ENCODE data around the gene NMNAT2.
"Not testable (repeated sequence)": the region's sequence is repeated elsewhere in the genome, so short reads cannot be mapped to it uniquely, and the experiment has no call there.

Gene NMNAT2

GRCh38 chr1:183418696-183419095 lies 516 bp upstream of the NMNAT2 start:
- no peak for DNase-seq

DNA sequence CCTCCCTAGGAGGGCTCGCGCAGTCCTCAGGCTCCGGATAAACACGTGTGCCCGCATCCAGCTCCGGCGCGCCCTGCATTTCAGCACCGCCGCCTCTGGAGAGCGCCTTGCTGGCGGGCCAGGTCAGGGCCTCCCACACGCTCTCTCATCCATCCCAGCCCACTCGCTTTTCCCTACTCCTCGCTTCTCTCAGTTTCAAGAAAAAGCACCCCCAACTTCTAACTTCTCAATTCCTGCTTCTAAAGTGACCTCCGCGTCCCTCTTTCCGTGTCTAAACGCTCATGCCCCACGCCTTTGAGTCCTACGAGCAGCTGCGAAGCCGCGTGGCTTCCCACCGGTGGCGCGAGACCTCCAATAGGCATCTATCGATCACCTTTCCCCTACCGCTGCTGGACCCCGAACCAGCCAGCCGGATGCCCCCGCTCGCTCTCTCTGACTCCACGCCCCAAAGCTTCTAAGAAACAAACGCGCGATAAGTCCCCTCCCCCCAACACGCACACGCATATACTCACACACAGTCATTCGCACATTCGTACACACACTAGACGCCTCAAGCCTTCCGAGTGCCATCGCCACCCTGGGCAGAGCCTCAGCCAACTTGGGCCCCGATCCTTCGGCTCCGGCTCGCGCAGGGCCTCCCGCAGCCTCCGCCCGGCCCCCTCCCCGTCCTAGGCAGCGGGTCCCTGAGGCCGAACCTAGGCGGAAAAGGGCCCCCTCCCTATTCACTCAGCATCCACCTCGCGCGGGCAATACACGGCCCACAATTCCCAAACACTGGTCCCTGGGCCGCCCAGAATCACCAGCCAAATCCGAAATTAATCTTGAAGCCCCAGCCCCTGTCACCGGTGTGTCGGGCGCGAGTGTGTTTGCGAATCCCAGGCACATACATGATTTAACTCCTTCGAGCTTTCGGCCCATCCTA lies 1.1 kb downstream of the NMNAT2 start:
- peak in 38 of 56 donors; percentile 1 to 62 (median 22) for DNase-seq

DNA sequence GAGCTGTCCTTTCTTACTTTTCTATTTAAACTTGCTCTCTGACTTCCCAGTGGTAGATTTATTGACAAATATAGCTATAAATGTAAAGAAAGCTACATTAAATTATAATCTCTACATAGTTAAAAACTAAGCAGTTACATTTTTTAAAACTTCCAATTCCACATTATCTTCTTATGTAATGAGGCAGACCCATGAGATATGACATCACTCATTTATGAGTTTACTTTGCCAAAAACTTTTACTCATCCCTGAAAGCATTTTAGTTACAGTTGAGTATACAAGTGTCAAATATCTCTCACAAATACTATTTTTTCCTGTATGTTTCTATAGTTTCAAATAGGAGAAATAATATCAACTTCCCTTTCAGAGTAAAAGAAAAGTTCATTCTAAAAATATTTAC lies 3.8 kb downstream of the NMNAT2 start:
- DNase-seq: no peak

DNA sequence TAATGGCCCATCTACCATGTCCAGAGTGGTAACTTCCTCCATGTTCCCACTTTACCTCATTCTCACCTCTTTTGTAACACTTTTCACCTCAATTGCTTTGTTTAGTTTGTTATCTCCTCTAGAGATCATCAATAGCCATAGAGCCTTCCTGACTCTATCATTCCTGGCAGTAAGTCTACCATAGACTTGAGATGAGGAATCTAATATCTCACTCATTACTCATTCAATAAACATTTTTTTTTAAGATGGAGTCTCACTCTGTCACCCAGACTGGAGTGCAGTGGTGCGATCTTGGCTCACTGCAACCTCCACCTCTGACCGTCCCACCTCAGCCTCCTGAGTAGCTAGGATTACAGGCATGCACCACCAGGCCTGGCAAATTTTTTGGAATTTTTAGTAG lies 7.1 kb downstream of the NMNAT2 start:
- no peak for DNase-seq

- no peak for DNase-seq
These were observed 10.2 kb downstream of the NMNAT2 start for GRCh38 chr1:183407961-183408360.

GRCh38 chr1:183407474-183407873 lies 10.7 kb downstream of the NMNAT2 start:
- DNase-seq: no peak

DNA sequence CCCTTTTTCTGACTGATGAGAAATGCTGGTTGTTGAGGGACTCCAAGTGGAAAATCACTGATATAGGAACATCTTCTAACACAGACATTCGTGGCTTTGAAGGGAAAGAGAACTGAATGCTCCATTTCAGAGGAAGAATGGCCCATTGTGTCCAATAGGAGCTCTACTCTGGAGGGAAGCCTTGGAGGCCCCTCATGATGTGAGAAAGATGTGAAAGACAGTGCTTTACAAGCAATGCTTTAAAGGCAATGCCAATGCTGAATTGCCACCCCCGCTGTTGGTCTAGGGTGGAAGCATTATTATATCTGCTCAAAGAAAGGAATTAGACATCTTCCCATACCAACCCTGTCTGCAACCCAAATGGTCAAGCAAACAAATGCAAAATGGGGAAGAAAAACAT lies 13.7 kb downstream of the NMNAT2 start:
- peak in 7 of 56 donors; percentile 1 to 20 (median 6) for DNase-seq

DNA sequence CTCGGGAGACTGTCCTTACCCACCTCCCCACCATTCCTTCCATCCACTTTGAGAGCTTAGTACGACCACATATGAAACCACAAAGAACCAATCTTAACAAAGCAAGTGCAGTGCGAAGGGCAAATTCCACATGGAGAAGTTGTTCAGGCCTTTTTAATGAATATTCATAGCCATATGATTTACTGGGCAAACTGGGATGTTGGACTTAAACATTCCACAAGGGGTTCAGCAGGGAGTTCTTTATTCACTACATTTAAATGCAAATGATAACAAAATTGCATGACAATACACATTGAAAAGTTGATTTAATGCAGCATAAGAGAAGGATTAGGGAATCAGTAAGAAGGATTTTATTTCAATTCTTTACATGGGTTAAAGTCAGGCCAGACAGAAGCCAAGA lies 14.7 kb downstream of the NMNAT2 start:
- DNase-seq: no peak

DNA sequence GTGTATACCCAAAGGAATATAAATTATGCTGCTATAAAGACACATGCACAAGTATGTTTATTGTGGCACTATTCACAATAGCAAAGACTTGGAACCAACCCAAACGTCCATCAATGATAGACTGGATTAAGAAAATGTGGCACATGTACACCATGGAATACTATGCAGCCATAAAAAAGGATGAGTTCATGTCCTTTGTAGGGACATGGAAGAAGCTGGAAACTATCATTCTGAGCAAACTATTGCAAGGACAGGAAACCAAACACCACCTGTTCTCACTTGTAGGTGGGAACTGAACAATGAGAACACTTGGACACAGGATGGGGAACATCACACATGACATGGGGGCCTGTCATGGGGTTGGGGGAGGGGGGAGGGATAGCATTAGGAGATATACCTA lies 16.6 kb downstream of the NMNAT2 start:
- DNase-seq: not testable (repeated sequence)

GRCh38 chr1:183394435-183394834 lies 23.7 kb downstream of the NMNAT2 start:
- no peak for DNase-seq

GRCh38 chr1:183391863-183392262 lies 26.3 kb downstream of the NMNAT2 start:
- DNase-seq: no peak

DNA sequence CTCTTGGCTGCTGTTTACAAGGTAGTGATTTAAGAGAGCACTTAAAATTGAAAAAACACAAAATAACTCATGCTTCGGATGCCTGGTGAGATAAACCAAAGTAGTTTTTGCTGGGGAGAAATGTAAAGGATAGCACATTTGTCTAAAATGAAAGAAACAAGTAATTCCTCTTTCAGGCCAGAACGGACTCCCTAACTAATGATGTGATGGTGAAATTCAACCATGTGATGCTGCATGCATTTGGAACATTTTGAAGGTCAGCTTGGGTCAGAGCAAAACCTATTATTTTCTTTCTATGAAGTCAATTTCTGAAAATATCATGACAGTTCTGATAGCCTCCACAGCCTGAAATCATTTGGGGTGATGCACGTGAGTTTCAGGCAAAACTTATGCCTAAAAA lies 27.6 kb downstream of the NMNAT2 start:
- DNase-seq: no peak

- no peak for DNase-seq
These were observed 29.4 kb downstream of the NMNAT2 start for GRCh38 chr1:183388735-183389134.

GRCh38 chr1:183385340-183386144 lies 32.6 kb downstream of the NMNAT2 start:
- no peak for DNase-seq

DNA sequence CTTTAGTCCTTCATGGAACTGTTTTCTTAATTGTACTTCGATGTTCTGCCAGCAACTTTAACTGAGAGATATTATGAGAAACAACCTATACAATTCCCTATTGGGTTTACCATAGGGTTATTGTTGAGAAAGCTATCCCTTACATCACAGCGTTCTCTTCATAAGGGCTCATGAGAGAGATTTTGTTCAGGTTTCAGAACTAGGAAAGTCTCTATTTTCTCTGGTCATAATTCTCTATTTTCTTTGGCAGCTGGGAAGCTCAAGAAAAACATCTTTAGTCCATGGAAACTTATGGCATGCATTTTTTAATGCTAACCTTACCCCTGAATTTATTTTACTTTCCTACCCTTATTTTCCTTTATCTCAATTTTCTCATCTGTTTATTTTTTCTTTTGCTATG lies 38.2 kb downstream of the NMNAT2 start:
- no peak for DNase-seq

GRCh38 chr1:183375381-183375780 lies 42.8 kb downstream of the NMNAT2 start:
- no peak for DNase-seq

GRCh38 chr1:183374825-183375224 lies 43.4 kb downstream of the NMNAT2 start:
- DNase-seq: no peak

- no peak for DNase-seq
These were observed 45.5 kb downstream of the NMNAT2 start for GRCh38 chr1:183372586-183373230.

DNA sequence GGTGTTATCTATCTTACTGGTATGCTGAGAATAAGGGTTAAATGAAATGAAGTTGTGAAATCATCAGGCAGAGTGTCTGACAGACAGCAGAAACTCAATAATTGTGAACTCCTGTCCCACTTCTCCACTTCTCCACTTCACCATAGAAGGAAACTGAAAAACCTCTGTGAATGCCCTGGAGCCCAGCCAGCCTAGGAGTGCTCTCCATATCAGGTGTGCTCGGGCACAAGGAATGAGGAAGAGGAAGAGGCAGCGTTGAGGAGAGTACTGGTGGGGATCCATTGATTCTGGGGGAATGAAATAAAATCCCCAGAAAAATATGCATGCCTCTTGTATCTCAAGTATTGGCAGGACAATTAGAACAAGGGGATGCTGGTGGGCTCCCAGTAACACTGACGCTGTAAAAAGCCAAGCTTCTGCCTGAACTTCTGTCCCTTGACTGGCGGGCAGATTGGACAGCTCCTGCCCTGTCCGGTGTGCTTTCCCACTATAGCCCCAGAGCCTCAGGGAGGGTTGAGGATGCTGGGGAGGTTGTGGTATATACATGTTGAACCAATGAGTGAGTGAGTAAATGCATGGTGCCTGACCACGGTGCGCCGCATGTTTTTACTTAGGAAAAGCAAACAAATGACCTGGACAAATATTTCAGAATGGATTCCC lies 47.7 kb downstream of the NMNAT2 start:
- DNase-seq: no peak

- peak in 1 of 56 donors; percentile 12 for DNase-seq
These were observed 49.7 kb downstream of the NMNAT2 start for GRCh38 chr1:183368213-183369108.

All from amygdala (tissue), 56 donors.